PFSK-1 (cell line): Measurements from ENCODE around the gene SPACA6.

Source experiments
- POLR2AphosphoS5 ChIP-seq: IDR thresholded peaks from 2 replicates; pipeline ENCODE4 v1.6.1; 2012; ENCODE audit warnings: low read depth, mild to moderate bottlenecking, control low read depth, low read length, moderate library complexity
- TF ChIP-seq, protein P1 (sequence below), 2 experiments: IDR thresholded peaks; 2 replicates each; pipeline versions ENCODE4 v1.6.1 to v1.8.0; 2011 to 2012; ENCODE audit warnings: low read depth in 2 of 2, low read length in 2 of 2, control low read depth in 1 of 2, inconsistent platforms in 1 of 2, mild to moderate bottlenecking in 1 of 2, moderate library complexity in 1 of 2; ENCODE audit not compliant: insufficient read depth in 1 of 2

DNA sequence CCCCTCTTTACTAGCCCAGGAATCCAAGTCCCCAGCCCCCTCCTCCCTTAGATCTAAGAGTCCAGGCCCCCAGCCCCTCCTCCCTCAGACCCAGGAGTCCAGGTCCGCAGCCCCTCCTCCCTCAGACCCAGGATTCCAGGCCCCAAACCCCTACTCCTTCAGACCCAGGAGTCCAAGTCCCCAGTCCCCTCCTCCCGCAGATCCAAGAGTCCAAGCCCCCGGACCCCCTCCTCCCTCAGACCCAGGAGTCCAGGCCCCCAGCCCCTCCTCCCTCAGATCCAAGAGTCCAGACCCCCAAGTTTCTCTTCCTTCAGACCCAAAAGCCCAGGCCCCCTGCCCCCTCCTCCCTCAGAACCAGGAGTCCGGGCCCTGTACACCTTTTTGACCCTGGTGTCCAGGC is 11.5 kb downstream of the SPACA6 start:
- TF ChIP-seq, protein P1, sequence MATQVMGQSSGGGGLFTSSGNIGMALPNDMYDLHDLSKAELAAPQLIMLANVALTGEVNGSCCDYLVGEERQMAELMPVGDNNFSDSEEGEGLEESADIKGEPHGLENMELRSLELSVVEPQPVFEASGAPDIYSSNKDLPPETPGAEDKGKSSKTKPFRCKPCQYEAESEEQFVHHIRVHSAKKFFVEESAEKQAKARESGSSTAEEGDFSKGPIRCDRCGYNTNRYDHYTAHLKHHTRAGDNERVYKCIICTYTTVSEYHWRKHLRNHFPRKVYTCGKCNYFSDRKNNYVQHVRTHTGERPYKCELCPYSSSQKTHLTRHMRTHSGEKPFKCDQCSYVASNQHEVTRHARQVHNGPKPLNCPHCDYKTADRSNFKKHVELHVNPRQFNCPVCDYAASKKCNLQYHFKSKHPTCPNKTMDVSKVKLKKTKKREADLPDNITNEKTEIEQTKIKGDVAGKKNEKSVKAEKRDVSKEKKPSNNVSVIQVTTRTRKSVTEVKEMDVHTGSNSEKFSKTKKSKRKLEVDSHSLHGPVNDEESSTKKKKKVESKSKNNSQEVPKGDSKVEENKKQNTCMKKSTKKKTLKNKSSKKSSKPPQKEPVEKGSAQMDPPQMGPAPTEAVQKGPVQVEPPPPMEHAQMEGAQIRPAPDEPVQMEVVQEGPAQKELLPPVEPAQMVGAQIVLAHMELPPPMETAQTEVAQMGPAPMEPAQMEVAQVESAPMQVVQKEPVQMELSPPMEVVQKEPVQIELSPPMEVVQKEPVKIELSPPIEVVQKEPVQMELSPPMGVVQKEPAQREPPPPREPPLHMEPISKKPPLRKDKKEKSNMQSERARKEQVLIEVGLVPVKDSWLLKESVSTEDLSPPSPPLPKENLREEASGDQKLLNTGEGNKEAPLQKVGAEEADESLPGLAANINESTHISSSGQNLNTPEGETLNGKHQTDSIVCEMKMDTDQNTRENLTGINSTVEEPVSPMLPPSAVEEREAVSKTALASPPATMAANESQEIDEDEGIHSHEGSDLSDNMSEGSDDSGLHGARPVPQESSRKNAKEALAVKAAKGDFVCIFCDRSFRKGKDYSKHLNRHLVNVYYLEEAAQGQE (IDR thresholded peaks at IDR 0.05; ENCODE audit: insufficient read depth in 1 of 2, low read depth in 2 of 2, low read length in 2 of 2) = no peak
- TF ChIP-seq POLR2AphosphoS5 = no peak; the same call in 1 of the 2 replicates
